Activated T-cell treated with anti-CD3 and anti-CD28 coated beads for 4 hours (primary cell): ENCODE measurements around the gene NAB2.
A peak's percentile ranks its signal among the peaks of the same experiment; 100 is the strongest.

ENCODE experiments used
- DNase-seq: peaks from one replicate; pipeline ENCODE4 v3.0.0-alpha.2; 2020

The NAB2 gene

DNA sequence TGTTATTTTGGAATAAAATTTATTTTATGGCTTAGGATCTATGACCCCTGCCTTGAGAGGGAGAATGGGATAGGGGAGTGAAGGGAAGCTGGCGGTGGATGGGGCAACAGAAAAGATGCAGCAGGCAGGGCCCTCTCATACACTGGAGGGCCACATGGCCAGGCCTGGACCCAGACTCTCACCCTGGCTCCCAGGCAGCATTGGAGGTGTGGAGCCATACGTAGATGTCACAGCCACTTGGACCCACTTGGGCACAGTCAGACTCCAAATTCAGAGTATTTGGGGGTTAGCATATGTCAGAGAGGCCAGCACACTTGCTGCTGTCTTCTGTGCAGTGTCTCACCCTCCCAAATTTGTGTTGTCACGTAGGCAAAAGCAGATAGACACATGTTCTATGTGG lies 6.5 kb downstream of the NAB2 start:
- DNase-seq, result no peak

DNA sequence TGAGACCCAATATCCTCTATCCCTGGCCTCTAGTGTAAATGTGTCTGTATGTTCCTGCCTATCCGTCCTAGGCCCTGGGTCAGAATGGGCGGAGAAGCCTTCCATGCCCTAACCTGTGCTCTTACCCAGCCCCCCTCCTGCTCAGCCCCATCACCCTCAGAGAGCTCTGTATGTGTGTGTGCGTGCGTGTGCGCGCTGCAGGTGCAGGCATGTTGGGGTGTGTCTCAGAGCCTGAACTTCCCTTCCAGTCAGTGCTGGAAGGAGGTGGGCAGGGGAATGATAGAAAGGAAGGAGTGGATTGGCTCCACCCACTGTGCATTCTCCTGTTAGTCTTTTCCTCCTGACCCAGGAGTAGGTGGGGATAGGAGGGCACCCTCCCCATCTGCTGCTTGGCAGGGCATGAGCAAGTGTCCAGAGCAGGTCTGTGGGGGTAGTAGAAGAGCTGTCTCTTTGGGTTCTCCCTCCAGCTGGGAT lies 7.2 kb downstream of the NAB2 start:
- DNase-seq, result no peak

DNA sequence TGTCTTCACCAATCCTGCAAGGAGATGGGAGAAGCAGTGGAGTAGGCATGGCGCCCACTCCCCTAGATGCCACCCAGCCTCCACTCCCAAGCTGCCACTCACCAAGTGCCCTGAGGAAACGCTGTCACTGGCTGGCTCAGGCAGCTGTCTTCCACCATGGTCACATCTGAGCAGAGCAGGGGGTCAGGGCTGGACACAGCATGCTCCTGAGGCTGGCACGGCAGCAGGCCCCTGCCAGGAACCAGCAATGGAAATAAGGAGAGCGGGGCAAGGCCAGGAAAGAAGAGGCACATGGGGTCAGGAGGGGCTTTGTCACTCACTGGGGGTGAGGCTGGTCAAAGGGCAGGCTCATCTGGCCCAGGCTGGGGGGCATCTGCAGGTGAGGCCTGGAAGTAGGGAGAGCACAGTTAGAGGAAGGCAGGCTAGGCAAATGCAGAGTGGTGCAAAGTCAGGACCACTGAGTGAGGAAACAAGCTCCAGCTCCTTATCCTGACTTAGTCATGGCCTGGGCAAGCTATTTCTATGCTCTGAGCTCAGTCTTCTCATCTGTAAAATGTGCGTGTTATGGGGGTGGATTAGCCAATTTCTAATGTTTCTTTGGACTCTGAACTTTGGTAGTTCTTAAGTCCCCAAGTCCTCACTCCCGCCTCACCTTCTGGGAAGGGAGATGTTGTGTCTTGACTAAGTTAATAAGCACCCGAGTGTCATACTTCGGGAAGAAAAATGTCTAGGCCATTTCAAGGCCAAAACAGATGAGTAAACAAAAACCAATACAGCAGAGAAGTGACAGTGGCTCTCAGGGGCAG lies 8.0 kb downstream of the NAB2 start:
- DNase-seq, result no peak

DNA sequence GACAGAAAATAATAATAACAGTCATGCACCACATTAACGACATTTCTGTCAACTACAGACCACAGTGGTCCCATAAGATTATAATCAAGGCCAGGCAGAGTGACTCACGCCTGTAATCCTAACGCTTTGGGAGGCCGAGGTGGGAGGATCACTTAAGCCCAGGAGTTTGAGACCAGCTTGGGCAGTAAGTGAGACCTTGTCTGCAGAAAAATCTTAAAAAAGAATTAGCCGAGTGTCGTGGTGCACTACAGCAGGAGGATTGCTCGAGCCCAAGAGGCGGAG lies 8.6 kb downstream of the NAB2 start:
- no peak for DNase-seq

DNA sequence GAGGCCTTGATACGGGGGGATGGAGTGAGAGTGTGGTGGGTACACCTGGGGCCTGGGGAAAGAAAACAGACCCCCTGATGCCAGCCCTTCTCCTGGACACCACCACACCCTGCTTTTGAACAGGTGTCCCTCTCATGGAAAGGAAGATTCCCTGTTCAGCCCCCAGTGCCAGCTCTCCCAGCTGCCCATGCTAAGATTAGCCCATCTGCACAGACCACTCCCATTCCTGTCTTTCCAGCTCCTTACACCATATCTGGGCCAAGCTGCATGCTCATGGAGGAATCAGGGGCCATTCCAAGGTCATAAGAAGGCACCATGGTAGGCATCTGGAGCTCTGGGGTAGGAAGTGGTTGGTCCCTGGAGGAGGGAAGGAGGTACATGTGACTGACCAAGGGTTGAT lies 9.6 kb downstream of the NAB2 start:
- no peak for DNase-seq

DNA sequence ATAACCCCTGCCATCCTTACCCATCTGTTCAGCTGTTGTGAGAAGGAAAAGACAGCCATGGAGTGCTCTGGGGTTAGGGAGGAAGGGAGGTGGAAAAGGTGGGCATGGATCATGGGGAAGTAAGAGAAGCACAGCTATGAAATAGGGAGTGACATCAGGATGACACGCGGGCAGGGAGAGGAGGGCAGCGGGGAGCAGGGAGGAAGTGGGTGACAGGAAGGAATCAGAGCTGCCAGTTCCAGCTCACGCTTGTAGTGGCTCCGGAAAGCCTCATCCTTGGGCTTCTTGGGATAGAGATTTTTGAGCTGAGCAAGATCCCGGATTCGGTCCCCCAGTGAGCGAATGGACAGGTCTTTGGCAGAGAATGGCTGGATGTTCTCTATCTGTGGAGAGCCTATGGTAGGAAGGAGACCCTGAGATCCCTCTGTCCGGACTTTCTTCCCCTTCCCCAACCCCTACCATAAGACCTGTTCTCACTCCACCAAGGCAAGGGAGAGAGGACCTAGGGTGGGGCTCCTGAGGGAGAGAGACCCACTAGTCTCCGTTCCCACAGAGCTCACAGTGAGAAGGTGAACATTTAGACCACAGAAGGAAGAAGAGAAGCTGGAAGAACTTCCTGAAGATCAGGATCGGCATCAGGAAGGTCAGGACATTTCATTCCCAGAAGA lies 10.3 kb downstream of the NAB2 start:
- DNase-seq, result no peak

DNA sequence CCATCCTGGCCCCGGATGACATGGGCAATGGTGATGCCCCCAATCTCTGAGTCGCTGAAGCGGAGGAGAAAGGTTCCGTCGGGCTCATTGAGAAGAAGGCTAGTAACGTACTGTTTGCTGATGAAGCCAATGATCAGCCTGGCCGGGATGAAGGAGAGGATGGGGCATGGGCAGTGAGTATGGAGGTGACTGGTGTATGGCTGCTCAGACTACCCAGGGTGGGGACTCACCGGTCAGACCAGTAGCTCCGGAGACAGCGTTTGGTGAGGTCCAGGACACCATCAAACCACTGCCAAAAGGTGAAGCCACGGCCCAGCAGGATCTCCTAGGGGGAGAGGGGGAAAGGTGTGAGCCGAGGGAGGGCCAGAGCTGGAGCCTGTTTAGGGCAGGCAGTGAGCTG lies 10.9 kb downstream of the NAB2 start:
- no peak for DNase-seq

DNA sequence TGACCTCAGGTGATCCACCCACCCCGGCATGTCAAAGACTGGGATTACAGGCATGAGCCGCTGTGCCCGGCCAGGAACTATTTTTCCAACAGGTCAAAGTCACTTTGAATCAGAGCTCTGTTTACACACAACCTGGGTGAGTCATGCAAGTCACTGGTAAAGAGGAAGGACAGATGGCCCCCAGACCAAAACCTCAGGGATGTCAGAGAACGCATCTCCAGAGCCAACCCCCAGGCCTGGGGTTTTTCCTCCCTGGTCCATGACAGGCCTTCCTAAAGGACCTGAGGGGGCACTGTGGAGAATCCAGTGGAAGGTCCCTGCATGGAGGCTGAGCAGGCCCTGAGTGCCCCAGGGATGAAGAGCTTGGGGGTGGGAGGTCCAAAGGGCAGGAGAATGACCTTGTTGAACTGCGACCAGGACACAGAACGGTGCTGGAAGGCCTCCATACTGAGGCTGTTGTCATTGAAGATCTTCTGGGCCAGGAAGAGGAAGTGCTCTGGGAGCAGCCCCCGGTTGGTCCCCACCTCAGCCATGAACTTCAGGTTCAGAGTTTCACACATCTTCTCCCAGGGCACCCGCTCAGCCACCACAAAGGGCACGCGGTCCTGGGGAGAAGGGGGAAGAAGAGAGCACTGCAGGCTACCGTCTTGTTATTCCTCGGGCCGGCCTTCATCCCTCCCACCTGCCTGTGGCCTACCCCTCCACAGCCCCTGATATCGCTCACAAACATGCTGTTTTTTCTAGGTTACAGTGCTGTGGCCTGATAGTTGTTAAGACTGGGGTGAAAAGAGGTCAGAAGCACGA lies 13.2 kb downstream of the NAB2 start:
- no peak for DNase-seq

DNA sequence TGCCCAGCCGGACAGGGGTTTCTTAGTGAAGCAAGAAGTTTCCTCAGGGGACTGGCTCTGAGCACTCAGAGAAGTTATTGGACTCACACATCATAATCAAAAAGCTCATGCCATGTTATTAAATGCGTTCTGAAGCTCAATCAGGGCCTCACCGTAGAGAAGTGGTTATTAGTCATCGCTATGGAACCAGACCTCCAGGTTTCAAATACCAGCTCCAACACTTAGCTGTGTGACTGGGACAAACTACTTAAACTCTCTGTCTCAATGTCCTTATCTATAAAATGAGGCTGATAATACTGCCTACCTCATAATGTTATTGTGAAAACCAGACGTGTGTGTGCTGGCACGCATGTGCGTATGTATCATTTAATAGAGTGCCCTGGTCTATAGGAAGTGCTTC lies 14.9 kb downstream of the NAB2 start:
- no peak for DNase-seq

DNA sequence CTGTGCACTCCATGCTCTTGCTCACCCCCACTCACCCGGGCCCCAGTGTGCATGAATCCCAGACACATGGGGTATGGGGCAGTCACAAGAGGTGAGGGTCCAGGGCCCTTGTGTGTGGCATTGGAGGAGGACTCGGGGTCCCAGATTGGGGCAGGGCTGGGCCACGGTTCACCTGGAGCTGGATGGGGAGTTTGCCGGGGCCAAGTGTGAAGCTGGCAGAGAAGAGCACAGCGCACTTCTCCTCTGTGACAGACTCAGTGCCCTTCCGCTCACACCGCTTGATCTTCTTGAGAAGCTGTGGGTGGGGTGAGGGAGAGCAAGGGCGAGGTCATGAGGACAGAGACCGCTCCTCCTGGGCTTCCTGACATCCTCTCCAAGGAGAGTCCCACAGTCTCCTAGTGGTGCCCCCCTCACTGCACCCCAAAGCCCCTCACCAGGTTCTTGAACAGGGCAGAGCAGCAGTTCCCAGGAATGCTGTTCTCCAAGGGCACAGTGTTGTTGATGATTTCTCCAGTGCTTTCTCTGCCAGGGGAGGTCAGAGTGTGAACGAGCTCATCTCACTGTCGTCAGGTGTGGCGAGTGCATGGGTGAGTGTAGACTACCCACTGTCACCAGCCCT lies 15.5 kb downstream of the NAB2 start:
- no peak for DNase-seq

DNA sequence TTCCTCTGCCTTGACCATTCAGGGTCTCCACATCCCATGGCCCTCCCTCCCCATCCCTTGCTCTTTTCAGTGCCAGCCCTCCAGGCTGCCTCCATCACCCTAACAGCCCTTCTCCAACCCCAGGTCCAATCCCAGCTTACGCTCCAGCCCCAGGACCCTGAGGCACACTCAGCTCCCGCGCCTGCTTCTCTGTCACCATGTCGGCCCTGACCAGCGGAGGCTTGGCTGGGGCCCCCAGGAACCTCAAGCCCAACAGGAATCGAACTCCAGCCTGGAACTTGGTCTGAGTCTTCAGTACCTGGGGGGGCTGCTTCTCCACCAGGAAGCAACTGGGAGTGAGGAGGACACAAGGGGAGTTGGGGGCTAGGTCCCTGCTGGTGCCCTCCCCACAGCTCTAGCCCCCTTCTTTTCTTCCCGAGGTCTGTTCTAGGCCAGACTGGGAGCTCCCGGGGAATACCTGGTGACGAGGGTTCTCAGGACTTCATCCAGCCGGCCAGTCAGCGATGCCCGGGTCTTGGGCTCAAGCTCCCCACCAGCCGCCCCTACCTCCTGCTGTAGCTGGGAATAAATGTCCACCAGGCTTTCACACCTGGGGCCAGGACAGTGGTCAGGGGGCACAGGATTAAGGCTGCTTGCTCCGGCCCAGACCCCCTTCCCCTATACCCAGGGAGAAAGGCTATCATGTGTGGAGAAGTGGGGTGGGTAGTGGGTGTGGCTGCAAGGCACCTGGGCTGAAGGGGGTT lies 16.3 kb downstream of the NAB2 start:
- no peak for DNase-seq

DNA sequence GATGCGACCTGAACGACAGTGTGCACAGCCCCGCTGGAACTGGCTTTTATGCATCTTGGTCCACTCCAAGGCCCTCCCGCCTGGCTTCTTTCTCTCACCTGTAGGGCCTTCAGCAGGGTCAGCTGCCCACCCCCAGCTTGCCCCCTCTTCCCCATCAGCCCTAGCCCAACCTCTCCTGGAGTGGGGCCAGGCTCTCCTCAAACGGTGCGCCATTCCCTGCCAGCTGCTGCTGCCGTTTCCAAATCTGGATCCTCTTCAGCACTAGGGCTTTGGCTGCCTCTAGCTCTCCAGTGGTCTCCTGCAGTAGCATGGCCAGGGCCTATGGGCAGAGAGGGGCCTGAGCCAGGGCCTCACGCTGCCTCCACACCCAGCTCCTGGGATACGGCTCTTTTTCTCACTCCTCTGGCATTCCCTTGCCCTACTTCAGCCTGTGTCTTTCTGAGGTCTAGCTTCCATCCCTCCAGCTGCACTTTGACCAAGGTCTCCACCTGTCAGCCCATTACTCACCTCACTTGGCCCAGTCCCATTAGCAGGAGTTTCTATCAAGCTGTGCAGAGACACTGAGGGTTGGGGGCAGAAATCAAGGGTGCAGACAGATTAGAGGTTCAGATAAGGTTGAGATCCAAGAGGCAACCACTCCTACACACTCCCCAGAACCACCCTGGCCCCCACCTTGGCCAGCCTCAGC lies 17.3 kb downstream of the NAB2 start:
- DNase-seq, result no peak

DNA sequence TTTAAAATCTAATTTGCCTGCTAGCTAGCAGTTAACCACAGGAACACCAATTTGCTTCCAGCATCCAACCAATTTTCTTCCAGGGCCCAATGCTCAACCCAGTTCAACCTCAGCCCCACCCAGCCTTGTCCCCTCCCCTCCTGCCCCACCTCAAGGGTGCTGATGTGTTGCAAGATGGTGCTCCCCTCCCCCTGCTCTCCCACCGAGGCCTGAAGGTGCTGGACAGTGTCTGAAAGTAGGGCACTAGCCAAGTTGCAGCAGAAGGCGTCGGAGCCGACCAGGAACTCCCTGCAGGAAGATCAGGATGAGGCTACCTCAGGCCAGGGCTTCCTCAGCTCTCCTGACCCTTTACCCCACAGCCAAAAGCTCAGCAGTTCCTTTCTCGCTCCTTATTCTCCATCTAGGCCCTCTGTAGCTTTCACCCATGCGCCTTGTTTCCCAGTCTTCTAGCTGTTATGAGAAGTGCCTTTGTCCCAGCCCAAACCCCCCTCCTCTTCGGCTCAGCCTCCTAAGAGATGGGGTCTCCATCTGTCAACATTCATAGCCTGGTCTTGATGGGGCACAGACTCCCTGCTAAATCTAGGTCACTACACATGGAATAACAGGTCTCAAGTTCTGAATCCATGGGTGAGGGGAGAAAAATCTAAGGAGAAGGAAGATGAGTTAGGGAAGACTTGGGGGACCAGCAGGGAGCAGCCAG lies 18.7 kb downstream of the NAB2 start:
- DNase-seq, result no peak

DNA sequence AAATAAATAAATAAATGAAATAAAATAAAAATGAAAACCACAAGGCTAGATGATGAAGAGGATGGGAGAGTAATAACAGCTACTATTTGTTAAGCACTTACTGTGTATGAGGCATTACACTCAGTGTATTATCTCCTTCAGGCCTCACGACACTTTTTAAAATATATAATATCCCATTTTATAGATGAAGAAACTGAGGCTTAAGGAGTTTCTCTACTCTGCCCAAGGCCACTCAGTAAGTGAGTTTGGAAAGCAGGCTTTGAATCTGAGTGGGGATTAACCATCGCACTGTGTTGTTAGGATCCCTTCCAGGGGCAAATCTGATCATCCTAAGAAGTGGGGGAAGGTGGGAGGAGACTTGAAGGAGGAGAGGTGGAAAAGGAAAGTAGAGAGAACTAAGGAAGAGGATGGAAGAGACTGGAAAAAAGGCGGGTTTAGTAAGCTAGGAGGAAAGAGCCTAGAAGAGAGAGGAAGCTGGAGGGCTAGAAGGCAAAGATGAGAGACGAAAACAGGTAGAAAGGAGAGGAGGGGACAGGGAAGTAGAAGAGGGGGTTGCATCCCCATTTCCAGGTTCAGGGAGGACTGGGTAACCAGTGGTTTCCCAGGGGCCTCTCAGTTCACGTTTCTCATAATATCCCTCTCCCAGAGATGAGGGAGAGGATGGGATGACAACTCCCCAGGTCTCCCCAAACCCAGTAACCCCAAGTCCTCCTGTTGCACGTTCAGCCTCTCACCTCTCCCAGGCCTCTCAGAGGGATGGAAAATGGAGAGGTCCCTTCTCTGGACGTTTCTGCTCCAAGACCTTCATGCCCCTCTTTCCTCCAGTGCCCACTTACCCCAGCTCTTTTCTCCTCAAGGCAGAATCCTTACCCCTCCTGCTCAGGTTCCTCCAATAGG lies 20.5 kb downstream of the NAB2 start:
- no peak for DNase-seq

DNA sequence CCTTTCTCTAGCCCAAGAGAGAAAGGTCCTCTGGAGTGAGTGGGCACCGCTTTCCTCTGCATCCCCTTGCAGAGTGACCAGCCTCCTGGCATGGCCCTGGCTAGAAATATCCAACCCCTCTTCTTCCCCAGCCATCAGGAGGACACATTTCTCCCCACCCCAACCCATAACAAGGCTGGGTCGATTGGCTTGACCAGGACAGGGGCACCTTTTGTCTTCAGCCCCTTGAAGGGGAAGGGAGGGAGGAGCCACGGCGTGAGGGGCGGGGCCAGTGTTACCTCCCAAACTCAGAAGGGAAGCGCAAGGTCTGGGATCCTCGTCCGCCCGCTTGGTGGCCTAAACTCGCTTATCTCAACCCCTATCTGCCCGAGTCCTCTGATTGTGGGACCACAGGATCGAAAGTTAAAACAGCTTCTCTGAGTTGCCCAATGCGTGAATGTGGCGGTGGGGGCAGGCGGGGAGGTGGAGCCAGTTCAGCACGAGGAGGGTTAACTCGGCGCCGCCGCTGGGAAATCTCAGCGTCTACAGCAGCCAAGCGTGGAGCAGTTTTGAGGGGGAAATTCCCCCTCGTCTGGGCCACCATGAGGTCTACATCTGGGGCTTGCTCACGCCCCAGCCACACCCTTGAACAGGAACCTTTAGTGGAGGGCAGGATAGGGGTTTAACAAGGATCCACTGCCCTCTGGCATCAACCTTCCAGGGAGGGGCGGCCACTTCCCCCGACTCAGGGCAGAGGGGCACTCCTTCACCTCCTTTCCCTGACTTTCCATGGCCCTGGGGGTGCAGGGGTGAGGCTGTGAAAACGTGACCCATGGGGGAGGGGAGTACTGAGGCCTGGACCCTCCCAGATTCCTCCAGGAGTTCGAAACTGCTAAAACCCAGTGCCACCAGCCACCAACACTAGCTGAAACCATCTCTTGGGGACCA lies 21.5 kb downstream of the NAB2 start:
- peak; percentile 61 for DNase-seq

DNA sequence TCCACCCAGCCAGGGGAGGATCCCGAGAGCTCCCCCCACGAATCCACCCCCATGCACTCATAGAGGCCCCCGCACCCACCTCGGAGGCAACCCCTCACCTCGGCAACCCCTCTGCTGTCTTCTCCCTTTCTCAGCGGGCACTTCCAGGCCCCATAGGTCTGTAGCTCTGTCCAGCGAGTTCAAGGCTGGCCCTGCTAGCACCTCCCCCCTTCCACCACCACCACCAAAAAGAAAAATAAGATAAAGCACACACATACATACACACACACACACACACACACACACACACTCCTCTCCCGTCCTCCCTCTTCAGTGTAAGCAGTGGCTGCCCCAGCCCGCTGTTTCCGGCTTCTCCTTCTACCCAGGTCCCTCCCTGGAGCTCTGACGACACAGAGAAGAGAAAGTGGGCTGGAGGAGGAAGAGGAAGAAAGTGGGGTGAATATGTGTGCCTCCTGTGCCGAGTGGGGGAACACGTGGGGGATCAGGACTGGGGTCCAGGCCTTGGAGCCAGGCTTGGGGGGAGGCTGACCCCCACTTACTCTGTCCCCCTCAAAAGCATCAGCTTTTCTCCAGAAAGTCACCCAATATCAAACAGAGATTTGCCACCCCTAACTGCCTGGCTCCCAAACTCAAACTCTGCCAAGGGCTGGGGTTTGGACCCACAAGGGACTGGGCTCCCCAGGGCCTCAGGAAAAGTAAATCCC lies 22.3 kb downstream of the NAB2 start, which contains the start of gene STAT6:
Gene STAT6 (minus strand): TSS at position 332 of the 704 bp plus-strand sequence. CDS start 3,084 bp downstream, outside the sequence.
- DNase-seq, result peak; percentile 73

DNA sequence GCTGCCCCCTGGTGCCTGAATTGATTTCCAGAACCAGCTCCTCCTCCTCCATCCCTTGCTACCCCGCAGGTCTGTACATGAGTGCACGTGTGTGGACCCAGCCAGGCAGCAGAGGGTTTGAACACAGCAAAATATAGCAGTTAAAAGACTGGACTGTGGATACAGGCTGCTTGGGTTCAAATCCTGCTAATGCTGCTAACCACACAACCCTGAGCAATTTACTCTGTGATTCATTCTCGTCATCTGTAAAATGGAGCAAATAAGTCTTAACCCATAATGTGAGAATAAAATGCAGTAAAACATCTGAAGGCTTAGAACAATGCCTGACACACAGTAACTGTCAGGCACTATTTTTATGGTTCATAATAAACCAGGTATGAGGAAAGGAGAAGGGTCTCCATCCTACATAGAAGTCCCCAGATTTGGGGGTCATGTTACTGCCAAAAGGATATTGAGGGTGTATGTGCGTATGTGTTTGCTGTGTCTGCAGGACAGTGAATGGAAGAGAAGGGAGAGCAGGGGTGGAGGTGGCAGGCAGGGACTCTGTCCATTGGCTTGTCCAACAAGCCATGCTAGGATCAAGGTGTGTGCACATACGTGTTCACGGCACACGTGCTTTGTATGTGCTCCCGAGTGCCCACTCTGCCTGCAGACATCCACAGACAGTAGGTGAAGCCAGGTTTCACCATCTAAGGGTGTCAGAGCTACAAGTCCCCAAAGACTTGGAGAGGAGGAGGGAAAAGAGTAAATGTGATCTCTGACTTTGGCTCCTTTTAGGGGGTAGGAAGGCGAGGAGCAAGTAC lies 23.8 kb downstream of the NAB2 start:
- DNase-seq, result no peak
